ENCODE measurements around the gene CD6.

CD6 gene

GRCh38 chr11:60935676-60936442 lies 35.6 kb upstream of the CD6 start:
- DNase-seq (ENCODE audit: low spot score), result no peak

GRCh38 chr11:60936467-60937143 lies 34.9 kb upstream of the CD6 start:
- DNase-seq (ENCODE audit: low spot score), result no peak

GRCh38 chr11:60937144-60937527 lies 34.3 kb upstream of the CD6 start:
- DNase-seq (ENCODE audit: low spot score), result no peak

GRCh38 chr11:60937811-60938210 lies 33.7 kb upstream of the CD6 start:
- no peak for DNase-seq (ENCODE audit: low spot score)

GRCh38 chr11:60938500-60938899 lies 33.0 kb upstream of the CD6 start:
- no peak for DNase-seq (ENCODE audit: low spot score)

GRCh38 chr11:60939301-60939700 lies 32.2 kb upstream of the CD6 start:
- no peak for DNase-seq (ENCODE audit: low spot score)

GRCh38 chr11:60939855-60940254 lies 31.6 kb upstream of the CD6 start:
- no peak for DNase-seq (ENCODE audit: low spot score)

- no peak for DNase-seq (ENCODE audit: low spot score)
Measured at GRCh38 chr11:60941371-60942119, 29.9 kb upstream of the CD6 start.

GRCh38 chr11:60942219-60942618 lies 29.3 kb upstream of the CD6 start:
- no peak for DNase-seq (ENCODE audit: low spot score)

GRCh38 chr11:60942970-60943565 lies 28.4 kb upstream of the CD6 start:
- DNase-seq (ENCODE audit: low spot score), result no peak

- DNase-seq (ENCODE audit: low spot score), result no peak
Measured at GRCh38 chr11:60944490-60945294, 26.8 kb upstream of the CD6 start.

GRCh38 chr11:60945295-60945667 lies 26.2 kb upstream of the CD6 start:
- DNase-seq (ENCODE audit: low spot score), result no peak

GRCh38 chr11:60946601-60947264 lies 24.7 kb upstream of the CD6 start:
- DNase-seq (ENCODE audit: low spot score), result no peak

GRCh38 chr11:60947700-60948099 lies 23.8 kb upstream of the CD6 start:
- DNase-seq (ENCODE audit: low spot score), result no peak

- DNase-seq (ENCODE audit: low spot score), result no peak
Measured at GRCh38 chr11:60948250-60948649, 23.2 kb upstream of the CD6 start.

GRCh38 chr11:60950024-60950423 lies 21.5 kb upstream of the CD6 start:
- DNase-seq (ENCODE audit: low spot score), result no peak

- no peak for DNase-seq (ENCODE audit: low spot score)
Measured at GRCh38 chr11:60950933-60951605, 20.4 kb upstream of the CD6 start.

GRCh38 chr11:60951606-60951903 lies 19.9 kb upstream of the CD6 start:
- DNase-seq (ENCODE audit: low spot score), result no peak

GRCh38 chr11:60951904-60952741 lies 19.4 kb upstream of the CD6 start, which contains the start of gene SLC15A3:
SLC15A3 (minus strand) TSS chr11:60952176; CDS start chr11:60951551, 625 bp downstream.
- no peak for DNase-seq (ENCODE audit: low spot score)

GRCh38 chr11:60952742-60953170 lies 18.7 kb upstream of the CD6 start:
- DNase-seq (ENCODE audit: low spot score), result no peak
